Stimulated activated CD8-positive, alpha-beta memory T cell treated with anti-CD3 and anti-CD28 coated beads, Interleukin-7, amount 100 ng/mL, for 1 hour (primary cell): ENCODE measurements around the gene STAM2.
"Not testable (repeated sequence)": the region's sequence is repeated elsewhere in the genome, so short reads cannot be mapped to it uniquely, and the experiment has no call there.

ENCODE experiments used
- DNase-seq, 2 donors: peaks; one replicate each; pipeline ENCODE4 v3.0.0-alpha.2; 2020; ENCODE audit warnings: low read depth in 2 of 2

STAM2 gene

DNA sequence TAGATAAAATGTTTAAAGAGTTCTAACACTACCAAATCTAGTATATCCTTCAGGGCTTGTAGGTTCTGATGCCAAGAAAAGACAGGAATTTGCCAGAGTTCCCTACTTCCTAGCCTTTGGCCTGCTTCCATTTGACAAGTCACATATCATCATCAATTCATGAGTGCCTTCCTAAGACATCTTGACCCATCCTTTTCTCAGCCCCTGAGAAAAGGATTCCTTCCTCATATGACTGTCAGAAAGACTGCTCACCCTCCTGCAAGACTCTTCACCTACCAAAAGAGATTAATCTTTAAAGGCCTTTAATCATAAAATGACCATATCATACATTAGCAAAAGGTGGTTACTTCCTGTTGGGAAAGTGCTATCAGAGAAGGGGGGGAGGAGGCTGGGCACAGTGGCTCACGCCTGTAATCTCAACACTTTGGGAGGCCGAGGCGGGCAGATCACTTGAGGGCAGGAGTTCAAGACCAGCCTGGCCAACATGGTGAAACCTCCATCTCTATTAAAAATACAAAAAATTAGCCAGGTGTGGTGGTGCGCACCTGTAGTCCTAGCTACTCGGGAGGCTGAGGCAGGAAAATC lies 3.3 kb downstream of the STAM2 start:
- DNase-seq = not testable (repeated sequence)

DNA sequence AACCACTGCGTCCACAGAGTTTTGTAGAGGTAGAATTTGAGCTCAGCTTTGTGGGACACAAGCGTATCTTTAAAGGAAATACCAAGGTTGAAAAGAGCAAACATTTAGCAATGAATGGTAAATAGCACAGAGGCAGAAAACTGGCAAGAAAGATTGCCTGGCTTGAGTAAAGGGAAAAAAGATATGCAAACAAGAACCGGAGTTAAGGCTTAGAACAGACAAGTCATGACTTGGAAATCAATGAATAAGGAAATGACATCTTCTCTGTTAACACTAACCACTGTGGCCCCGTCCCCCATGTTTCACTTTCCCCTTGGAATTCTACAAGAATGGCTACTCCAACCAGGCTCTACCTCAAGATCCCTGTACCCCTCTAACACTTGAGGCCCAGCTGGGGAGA lies 3.8 kb downstream of the STAM2 start:
- DNase-seq = no peak

GRCh38 chr2:152169158-152169557 lies 6.4 kb downstream of the STAM2 start:
- DNase-seq = not testable (repeated sequence)

DNA sequence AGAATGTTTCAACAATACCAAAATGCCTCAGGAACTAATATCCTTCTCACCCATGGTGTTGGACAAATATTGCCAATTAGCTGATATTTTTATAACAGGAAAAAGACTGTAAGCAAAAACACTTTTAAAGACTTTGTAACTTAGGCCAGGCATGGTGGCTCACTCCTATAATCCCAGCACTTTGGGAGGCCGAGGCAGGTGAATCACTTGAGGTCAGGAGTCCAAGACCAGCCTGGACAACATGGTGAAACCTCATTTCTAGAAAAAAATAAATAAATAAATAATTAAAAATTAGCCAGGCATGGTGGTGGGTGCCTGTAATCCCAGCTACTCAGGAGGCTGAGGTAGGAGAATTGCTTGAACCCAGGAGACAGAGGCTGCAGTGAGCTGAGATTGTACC lies 8.1 kb downstream of the STAM2 start:
- not testable (repeated sequence) for DNase-seq

GRCh38 chr2:152167065-152167464 lies 8.5 kb downstream of the STAM2 start:
- DNase-seq = no peak

GRCh38 chr2:152166633-152167032 lies 8.9 kb downstream of the STAM2 start:
- DNase-seq = no peak

DNA sequence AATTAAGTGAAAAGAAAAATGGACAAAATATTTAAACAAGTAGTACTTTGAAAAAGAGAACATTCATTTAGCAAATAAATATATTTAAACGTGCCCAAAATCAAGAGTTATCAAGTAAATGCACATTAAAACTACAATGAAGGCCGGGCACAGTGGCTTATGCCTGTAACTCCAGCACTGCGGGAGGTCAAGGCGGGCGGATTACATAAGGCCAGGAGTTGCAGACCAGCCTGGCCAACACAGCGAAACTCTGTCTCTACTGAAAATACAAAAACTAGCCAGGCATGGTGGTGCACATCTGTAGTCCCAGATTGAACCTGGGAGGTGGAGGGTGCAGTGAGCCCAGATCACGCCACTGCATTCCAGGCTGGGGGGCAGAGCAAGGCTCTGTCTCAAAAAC lies 9.8 kb downstream of the STAM2 start:
- DNase-seq = no peak

DNA sequence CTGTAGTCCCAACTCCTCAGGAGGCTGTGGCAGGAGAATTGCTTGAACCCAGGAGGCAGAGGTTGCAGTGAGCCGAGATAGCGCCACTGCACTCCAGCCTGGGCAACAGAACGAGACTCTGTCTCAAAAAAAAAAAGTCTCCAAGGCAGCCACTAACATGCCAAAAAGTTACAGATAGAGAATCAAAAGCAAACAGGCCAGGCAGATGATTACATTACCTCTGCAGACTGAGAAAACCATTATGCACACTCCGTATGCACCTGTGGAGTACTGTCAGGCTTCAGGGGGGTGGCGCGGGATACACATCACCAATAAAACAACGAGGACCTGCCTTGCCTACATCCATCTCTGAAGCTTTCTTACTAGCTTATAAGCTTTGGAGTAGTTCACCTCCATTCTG lies 10.3 kb downstream of the STAM2 start:
- DNase-seq = no peak

DNA sequence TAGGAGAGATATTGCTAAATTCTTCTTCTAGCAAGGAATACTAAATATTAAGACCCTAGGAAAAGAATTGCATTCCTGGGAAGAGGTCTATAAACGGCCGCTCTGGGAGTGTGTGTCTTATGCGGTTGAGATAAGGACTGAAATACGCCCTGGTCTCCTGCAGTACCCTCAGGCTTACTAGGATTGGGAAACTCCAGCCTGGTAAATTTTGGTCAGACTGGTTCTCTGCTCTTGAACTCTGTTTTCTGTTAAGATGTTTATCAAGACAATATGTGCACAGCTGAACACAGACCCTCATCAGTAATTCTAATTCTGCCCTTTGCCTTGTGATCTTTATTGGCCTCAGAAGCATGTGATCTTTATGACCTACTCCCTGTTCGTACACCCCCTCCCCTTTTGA lies 11.9 kb downstream of the STAM2 start:
- not testable (repeated sequence) for DNase-seq

DNA sequence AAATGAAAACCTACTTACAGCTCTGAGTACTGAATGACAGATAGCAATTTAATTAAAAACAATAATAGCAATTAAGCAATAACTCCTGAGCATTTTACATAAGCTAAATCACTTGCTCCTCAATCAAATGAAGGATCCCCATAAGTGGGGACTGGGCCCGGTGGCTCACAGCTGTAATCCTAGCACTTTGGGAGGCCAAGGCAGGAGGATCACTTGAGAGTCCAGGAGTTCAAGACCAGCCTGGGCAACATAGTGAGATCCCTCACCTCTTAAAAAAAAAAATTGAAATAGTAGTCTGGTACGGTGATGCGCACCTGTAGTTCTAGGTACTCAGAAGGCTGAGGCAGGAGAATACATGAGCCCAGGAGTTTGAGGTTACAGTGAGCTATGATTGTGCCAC lies 13.4 kb downstream of the STAM2 start:
- no peak for DNase-seq

DNA sequence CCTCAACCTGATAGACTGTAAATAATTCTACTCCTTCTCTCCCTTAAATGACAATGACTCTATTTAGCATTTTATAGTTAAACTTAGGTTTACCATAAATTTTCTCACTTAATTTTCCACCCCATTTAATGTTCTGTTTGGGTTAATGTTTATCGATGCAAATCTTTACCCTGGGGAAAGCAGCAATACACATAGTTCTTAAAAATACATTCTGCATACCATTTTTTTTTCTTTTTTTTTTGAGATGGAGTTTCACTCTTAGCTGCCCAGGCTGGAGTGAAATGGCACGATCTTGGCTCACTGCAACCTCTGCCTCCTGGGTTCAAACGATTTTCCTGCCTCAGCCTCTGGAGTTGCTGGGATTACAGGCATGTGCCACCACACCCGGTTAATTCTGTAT lies 14.0 kb downstream of the STAM2 start:
- DNase-seq = no peak

DNA sequence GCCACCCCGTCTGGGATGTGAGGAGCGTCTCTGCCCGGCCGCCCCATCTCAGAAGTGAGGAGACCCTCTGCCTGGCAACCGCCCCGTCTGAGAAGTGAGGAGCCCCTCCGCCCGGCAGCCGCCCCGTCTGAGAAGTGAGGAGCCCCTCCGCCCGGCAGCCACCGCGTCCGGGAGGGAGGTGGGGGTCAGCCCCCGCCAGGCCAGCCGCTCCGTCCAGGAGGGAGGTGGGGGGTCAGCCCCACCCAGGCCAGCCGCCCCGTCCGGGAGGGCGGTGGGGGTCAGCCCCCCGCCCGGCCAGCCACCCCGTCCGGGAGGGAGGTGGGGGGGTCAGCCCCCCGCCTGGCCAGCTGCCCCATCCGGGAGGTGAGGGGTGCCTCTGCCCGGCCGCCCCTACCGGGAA lies 15.2 kb downstream of the STAM2 start:
- DNase-seq = not testable (repeated sequence)

GRCh38 chr2:152157253-152157652 lies 18.3 kb downstream of the STAM2 start:
- DNase-seq = no peak

DNA sequence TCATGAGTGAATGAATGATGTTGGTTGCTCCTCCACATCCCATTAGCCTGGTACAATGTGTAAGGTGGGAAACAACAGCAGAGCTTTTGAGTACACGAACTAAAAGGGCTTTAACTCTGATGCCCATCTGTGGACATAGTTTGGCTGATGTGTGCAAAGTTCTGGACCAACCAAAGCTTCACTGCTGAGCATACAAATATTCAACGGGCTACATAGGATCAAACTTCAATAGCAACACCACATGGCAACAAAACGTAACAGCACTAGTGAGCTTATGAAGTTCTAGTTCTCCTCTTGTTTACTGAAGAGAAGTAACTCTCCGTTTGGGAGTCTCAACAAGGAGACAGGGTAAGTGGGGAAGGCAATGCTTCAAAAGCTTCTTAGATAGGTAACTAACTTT lies 20.4 kb downstream of the STAM2 start:
- DNase-seq = no peak

DNA sequence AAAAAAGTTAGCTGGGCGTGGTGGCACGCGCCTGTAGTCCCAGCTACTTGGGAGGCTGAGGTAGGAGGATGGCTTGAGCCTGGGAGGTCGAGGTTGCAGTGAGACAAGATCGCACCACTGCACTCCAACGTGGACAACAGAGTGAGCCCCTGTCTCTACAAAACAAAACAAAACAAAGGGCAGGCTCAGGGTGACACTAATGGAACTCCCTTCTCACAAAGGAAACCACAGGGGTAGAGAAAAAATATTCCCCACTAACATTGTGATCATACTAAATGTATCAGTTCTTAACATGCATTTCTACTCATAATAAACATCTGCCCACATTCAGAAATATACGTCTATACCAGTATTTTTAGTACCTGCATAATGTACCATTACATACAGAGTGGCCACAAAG lies 21.1 kb downstream of the STAM2 start:
- no peak for DNase-seq

DNA sequence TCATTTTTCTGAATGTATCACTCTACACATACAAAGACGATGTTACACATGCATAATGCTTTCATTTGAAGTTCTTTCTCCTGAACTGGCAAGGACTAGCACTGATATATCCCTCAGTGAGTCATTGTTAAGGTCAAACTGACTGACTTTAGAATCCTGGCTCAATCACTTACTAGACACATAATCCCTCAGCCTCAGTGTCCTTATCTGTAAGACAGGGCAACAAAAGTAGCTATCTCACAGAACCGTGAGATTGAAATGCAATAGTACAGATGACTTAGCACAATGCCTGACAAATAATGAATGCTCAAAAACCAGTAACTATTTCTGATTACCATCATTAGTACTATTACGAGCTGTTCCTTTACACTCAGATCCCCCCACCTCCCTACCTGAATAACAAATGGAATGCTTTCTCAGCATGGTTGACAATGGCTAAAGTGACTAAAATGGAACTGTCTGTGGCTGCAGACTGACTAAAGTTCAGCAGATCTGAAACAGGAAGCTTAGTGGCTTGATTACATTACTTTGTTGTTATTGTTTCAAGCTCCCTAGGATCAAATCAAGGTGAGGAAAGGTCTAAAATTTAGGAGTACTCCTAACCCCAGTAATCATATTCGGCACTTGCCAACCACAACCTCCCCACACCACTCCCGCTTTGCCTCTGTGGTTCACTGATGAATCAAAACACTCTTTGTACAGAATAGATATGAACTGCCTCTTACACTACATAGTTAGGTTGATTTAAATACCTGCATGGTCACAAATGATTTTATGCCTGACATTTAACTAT lies 40.9 kb downstream of the STAM2 start:
- DNase-seq = no peak

DNA sequence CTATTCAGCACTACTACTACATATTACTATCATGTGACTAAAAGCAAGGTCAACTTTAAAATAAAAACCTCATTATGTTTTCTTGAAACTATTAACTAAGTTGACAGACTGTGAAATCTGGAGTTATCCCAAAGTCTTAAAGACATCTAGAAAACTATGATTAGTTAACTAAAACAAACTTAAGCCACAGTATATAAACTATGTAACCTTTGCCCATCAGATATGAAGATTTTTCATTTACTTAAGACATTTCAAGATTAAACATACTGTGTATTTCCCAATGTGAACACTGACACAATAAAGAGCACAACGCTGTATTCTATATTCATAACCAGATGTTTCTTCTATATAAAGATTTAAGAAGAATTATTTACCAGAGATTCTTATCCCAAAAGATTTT lies 43.3 kb downstream of the STAM2 start:
- DNase-seq = no peak

DNA sequence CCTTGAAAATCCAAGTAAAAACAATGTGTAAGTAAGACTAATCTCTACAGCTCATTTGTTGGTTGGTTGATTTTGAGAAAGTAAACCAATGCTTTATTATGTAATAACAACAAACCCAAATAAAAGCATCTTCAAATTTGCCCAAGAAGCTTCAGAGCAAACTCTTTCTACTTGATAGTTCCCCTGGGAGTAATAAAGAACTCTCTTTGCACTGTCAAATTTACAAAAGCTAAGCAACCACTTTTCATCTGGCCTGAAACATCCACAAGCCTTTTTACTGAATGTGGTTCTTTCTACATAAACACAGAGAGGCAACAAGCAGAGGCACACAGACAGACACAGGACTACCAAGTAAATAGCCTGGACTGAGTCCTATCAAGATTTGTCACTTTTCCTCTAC lies 47.9 kb downstream of the STAM2 start:
- no peak for DNase-seq

DNA sequence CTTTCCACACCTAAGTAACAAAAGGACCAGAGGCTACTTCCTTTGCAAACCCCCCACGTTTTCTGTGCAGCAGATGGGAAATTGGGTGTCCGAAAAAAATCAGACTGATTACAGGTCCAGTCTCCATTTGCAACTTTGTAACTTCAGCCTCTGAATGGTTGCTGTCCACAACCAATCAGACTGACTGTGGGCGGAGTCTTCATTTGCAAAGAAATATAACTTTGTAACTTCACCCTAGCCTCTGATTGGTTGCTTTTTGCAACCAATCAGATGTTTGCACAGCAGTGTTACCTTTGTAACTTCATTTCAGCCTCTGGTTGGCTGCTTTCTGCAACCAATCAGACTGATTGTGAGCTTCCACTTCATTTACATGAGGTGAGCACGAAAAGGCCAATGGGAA lies 48.9 kb downstream of the STAM2 start:
- DNase-seq = no peak

GRCh38 chr2:152122161-152122560 lies 53.4 kb downstream of the STAM2 start:
- DNase-seq = no peak

DNA sequence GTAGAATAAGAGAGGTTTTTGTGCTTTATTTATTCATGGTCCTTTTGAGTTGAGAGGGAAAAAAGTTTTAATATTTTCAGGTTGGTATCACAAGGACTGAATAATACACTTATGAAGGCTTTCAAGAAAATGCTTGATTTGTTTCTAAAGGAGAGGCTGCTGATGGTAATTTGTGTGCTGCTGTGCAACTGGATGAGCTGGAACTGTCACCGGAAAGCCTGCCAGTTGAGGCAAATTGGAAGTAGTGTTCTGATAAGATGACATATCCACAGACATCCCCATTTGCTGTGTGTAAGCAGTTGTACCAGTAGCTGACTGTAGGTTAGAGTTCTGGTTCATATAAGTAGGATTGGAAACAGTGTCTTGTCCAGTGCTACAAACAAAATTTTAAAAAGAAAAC lies 55.1 kb downstream of the STAM2 start:
- DNase-seq = no peak

DNA sequence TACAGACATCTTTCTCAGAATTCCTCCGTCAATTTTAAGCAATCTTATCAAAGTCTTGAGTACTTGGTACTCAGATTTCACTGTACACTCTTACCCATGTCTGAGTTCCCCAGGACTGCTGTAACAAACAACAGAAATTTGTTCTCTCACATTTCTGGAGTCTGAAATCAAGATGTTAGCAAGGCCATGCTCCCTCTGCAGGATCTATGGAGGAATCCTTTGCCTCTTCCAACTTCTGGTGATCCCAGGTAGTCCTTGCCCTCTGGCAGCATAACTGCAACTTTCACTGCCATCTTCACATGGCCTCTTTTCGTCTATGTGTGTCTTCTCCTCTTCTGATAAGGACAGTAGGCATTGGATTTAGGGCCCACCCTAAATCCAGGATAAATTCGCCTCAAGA lies 59.6 kb downstream of the STAM2 start:
- DNase-seq = no peak

DNA sequence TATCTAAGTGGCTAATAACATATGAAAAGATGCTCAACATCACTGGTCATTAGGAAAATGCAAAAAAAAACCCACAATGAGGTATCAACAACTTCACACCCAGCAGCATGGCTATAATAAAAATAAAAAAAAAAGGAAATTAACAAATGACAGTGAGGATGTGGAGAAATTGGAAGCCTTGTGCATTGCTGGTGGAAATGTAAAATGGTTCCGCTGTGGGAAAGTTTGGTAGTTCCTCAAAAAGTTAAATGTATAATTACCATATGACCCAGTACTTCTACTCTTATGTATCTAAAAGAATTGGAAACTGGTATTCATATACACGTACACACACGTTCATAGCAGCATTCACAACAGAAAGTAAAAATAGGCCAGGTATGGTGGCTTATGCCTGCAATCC lies 61.2 kb downstream of the STAM2 start:
- no peak for DNase-seq

GRCh38 chr2:152107140-152107539 lies 68.4 kb downstream of the STAM2 start:
- not testable (repeated sequence) for DNase-seq
